Sigmoid colon (tissue), 7 donors: ENCODE data around the gene FAM98B. TPM values are rescaled to one million over a fixed set of nuclear protein-coding genes. Genes with fewer than 3 reads are reported as not detected.
A peak's percentile ranks its signal among the peaks of the same experiment; 100 is the strongest.

Experiments
- DNase-seq: peaks from one replicate; pipeline ENCODE4 v3.0.0-alpha.2; 2019
- H3K27ac ChIP-seq, 4 donors: fragments of 200-600 bp; sonication (generic); one replicate each; pipeline ENCODE4 v1.5.1; 2016 to 2019; ENCODE audit warnings: mild to moderate bottlenecking in 1 of 4
- H3K27me3 ChIP-seq, 3 donors: fragments of 200-600 bp; sonication (generic); one replicate each; pipeline ENCODE4 v1.5.1; 2019; ENCODE audit warnings: mild to moderate bottlenecking in 1 of 3
- H3K36me3 ChIP-seq, 4 donors: fragments of 200-600 bp; sonication (generic); one replicate each; pipeline ENCODE4 v1.5.1; 2016 to 2019
- H3K4me1 ChIP-seq, 4 donors: fragments of 200-600 bp; sonication (generic); one replicate each; pipeline ENCODE4 v1.5.1; 2017 to 2019
- H3K4me3 ChIP-seq, 4 donors: fragments of 200-600 bp; sonication (generic); one replicate each; pipeline ENCODE4 v1.5.1; 2017 to 2019; ENCODE audit warnings: mild to moderate bottlenecking in 2 of 4, moderate library complexity in 1 of 4
- H3K9me3 ChIP-seq, 4 donors: fragments of 200-600 bp in 3 of 4; sonication (generic) in 3 of 4; one replicate each; pipeline versions ENCODE4 v1.5.1 to v1.6.1; 2013 to 2019
- CTCF ChIP-seq, 4 experiments: fragments of 450-650 bp in 3 of 4; fragments of 200-600 bp in 1 of 4; IDR thresholded peaks; one replicate each; pipeline ENCODE4 v1.5.1; 2016 to 2019; ENCODE audit warnings: antibody characterized with exemption in 4 of 4, mild to moderate bottlenecking in 3 of 4, moderate library complexity in 2 of 4
- EP300 ChIP-seq, 4 donors: sonication (generic); formaldehyde crosslinking; IDR thresholded peaks; one replicate each; pipeline ENCODE4 v1.6.1; 2017; ENCODE audit warnings: antibody characterized with exemption in 4 of 4
- POLR2A ChIP-seq, 2 donors: fragments of 450-650 bp; IDR thresholded peaks; one replicate each; pipeline ENCODE4 v1.6.1; 2016; ENCODE audit warnings: antibody characterized with exemption in 2 of 2, mild to moderate bottlenecking in 2 of 2, moderate library complexity in 2 of 2
- POLR2AphosphoS5 ChIP-seq, 4 donors: sonication (generic); formaldehyde crosslinking; IDR thresholded peaks; one replicate each; pipeline ENCODE4 v1.6.1; 2017; ENCODE audit warnings: antibody characterized with exemption in 4 of 4
- WGBS, 2 donors: extraction: QIAGEN DNeasy Blood & Tissue Kit; methylation state at CpG; one replicate each; pipeline ENCODE4 v1.1.7; 2013; 5-methylcytosine and 5-hydroxymethylcytosine counted together
- intact Hi-C: fragments of 100-400 bp; cut with DNase I; formaldehyde crosslinking; loops from one replicate; pipeline ENCODE4 v1.15.1; 2023
- polyA plus RNA-seq, 3 donors: library from polyadenylated mRNA; stranded (reverse); fragments of 200-250 nt; gene quantifications; one replicate each; pipeline ENCODE4 v1.2.3, GENCODE V29; 2013
- total RNA-seq, 4 donors: library from RNA; depleted of rRNA; stranded (reverse); fragments of >200 nt; gene quantifications; one replicate each; pipeline ENCODE4 v1.1.0, GENCODE V29; 2016
- donor health status: healthy with polysubstance abuse.
- donor health status: Bipolar disorder and iron deficiency.
- donor health status: healthy.

Gene FAM98B
- total and polyA plus RNA-seq, 7 donors: 10.9 to 16.6 (median 12.5) TPM

GRCh38 chr15:38533926-38534325, 80.0 kb downstream of the FAM98B start:
- intact Hi-C loops: no loop called here
- no peak for TF ChIP-seq CTCF (IDR thresholded peaks at IDR 0.05)
- H3K9me3 ChIP-seq: no peaks in the 10 kb centered on the region

GRCh38 chr15:38534691-38535090, 80.8 kb downstream of the FAM98B start:
- TF ChIP-seq POLR2AphosphoS5 (IDR thresholded peaks at IDR 0.05) (no peak), EP300 (IDR thresholded peaks at IDR 0.05) (no peak), POLR2A (IDR thresholded peaks at IDR 0.05) (no peak), CTCF (IDR thresholded peaks at IDR 0.05) (no peak)
- WGBS, 2 donors: 72 to 81% methylated on average over 3 of the region's 3 CpGs
- no peaks in the 10 kb centered on the region for H3K27me3 ChIP-seq
- no peak for DNase-seq
- no peak overlapping the region for H3K27ac ChIP-seq
- peaks cover 0 to 15% (median 9%) of the 10 kb centered on the region in 4 donors for H3K4me1 ChIP-seq
- no peak overlapping the region for H3K4me3 ChIP-seq
- no peaks in the 10 kb centered on the region for H3K9me3 ChIP-seq
- H3K36me3 ChIP-seq: no peaks in the 10 kb centered on the region
- intact Hi-C loops: no loop called here

More at GRCh38 chr15:38533926-38534325, 80.0 kb downstream of the FAM98B start:
- no peak overlapping the region for H3K4me3 ChIP-seq
- no peaks in the 10 kb centered on the region for H3K27me3 ChIP-seq
- H3K27ac ChIP-seq: no peak overlapping the region
- H3K36me3 ChIP-seq: no peaks in the 10 kb centered on the region
- H3K4me1 ChIP-seq: peaks cover 0 to 15% (median 9%) of the 10 kb centered on the region in 4 donors
- DNase-seq: no peak

GRCh38 chr15:38535491-38536200, 81.7 kb downstream of the FAM98B start:
- WGBS, 2 donors: 87 to 89% methylated on average over 8 of the region's 8 CpGs
- Histone ChIP-seq H3K4me3 (no peak overlapping the region), H3K4me1 (peaks cover 0 to 15% (median 9%) of the 10 kb centered on the region in 4 donors), H3K27me3 (no peaks in the 10 kb centered on the region), H3K36me3 (no peaks in the 10 kb centered on the region), H3K9me3 (no peaks in the 10 kb centered on the region), H3K27ac (peak overlapping the region in 1 of 4 donors; percentile 3)
- TF ChIP-seq POLR2AphosphoS5 (IDR thresholded peaks at IDR 0.05): no peak
- no peak for TF ChIP-seq EP300 (IDR thresholded peaks at IDR 0.05)
- TF ChIP-seq CTCF (IDR thresholded peaks at IDR 0.05): no peak
- TF ChIP-seq POLR2A (IDR thresholded peaks at IDR 0.05): no peak
- no peak for DNase-seq
- intact Hi-C loops: no loop called here

- TF ChIP-seq POLR2A (IDR thresholded peaks at IDR 0.05) (no peak), EP300 (IDR thresholded peaks at IDR 0.05) (no peak), POLR2AphosphoS5 (IDR thresholded peaks at IDR 0.05) (no peak), CTCF (IDR thresholded peaks at IDR 0.05) (no peak)
- WGBS, 2 donors: 72 to 78% methylated on average over 3 of the region's 3 CpGs
- H3K36me3 ChIP-seq: no peaks in the 10 kb centered on the region
- H3K4me1 ChIP-seq: peaks cover 0 to 15% (median 9%) of the 10 kb centered on the region in 4 donors
- no peak overlapping the region for H3K27ac ChIP-seq
- no peak overlapping the region for H3K4me3 ChIP-seq
- no peaks in the 10 kb centered on the region for H3K9me3 ChIP-seq
- intact Hi-C loops: no loop called here
- H3K27me3 ChIP-seq: no peaks in the 10 kb centered on the region
- peak; percentile 67 for DNase-seq
These were observed 82.3 kb downstream of the FAM98B start for GRCh38 chr15:38536201-38536676.

Other genes with a start within 250 kb of the FAM98B start
- gene SPRED1, start 201.3 kb upstream of the FAM98B start, total RNA-seq: 10 to 100 TPM; 13.3 to 17.8 (median 15.1) TPM
- 10 to 100 TPM in 2 of 3 donors, 1 to 10 TPM in 1; 6.8 to 15.6 (median 13.6) TPM for gene SPRED1, start 201.3 kb upstream of the FAM98B start, polyA plus RNA-seq
- under 1 TPM in 3 of 4 donors, not detected in 1; 0.33 to 0.71 (median 0.54) TPM for gene RASGRP1, start 110.7 kb downstream of the FAM98B start, total RNA-seq
- gene RASGRP1, start 110.7 kb downstream of the FAM98B start, polyA plus RNA-seq: 1 to 10 TPM in 2 of 3 donors, not detected in 1; 1.2 to 3.6 TPM